ENCODE measurements around the gene AKAP9. TPM values are rescaled to one million over a fixed set of nuclear protein-coding genes. Genes with fewer than 3 reads are reported as not detected.
"Not testable (repeated sequence)": the region's sequence is repeated elsewhere in the genome, so short reads cannot be mapped to it uniquely, and the experiment has no call there.

Gene AKAP9
- total RNA-seq, 1 experiment from 2014 or later = 6.6 TPM

DNA sequence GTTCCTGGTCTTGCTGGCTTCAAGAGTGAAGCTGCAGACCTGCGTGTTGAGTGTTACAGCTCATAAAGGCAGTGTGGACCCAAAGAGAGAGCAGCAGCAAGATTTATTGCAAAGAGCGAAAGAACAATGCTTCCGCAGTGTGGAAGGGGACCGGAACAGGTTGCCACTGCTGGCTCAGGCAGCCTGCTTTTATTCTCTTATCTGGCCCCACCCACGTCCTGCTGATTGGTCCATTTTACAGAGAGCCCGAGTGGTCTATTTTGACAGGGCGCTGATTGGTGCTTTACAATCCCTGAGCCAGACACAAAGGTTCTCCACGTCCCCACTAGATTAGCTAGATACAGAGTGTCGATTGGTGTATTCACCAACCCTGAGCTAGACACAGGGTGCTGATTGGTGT lies 202.1 kb downstream of the AKAP9 start:
- not testable (repeated sequence) for DNase-seq (ENCODE audit: low read depth)

DNA sequence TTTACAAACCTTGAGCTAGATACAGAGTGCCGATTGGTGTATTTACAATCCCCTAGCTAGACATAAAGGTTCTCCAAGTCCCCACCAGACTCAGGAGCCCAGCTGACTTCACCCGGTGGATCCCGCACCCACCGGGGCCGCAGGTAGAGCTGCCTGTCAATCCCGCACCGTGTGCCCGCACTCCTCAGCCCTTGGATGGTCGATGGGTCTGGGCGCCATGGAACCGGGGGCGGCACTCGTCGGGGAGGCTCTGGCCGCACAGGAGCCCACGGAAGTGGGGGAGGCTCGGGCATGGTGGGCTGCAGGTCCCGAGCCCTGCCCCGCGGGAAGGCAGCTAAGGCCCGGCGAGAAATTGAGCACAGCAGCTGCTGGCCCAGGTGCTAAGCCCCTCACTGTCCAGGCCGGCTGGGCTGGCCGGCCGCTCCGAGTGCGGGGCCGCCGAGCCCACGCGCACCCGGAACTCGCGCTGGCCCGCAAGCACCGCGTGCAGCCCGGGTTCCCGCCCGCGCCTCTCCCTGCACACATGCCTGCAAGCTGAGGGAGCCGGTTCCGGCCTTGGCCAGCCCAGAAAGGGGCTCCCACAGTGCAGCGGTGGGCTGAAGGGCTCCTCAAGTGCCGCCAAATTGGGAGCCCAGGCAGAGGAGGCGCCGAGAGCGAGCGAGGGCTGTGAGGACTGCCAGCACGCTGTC lies 202.7 kb downstream of the AKAP9 start:
- DNase-seq (ENCODE audit: low read depth); in situ Hi-C loops (cut with HindIII; ENCODE audit: low pct_unique_long_range_greater_than_20kb, low sequenced_read_pairs): not testable (repeated sequence)

More for the DNA sequence above, 202.1 kb downstream of the AKAP9 start:
- in situ Hi-C loops (cut with HindIII; ENCODE audit: low pct_unique_long_range_greater_than_20kb, low sequenced_read_pairs) = not testable (repeated sequence)

DNA sequence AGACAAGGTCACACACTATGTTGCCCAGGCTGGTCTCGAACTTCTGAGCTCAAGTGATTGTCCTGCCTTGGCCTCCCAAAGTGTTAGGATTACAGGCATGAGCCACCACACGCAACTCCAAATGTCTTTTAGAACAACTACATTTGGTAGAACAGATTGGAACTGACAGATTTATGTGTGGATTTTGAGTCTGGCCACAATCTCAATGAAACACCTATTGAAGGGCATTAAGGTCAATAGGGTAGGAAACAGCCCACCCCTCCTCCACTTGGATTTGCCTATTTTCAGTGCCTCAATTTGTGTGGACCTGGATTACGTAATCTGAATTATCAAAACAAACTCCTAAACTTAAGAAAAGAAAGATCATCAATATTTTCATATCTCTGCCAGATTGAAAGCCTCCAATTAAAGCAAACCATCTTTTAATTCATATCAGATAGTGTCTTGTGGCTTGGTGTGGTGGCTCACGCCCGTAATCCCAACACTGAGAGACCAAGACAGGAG lies 209.1 kb downstream of the AKAP9 start:
- in situ Hi-C loops (cut with HindIII; ENCODE audit: low pct_unique_long_range_greater_than_20kb, low sequenced_read_pairs) = no loop called here
- DNase-seq (ENCODE audit: low read depth) = no peak

DNA sequence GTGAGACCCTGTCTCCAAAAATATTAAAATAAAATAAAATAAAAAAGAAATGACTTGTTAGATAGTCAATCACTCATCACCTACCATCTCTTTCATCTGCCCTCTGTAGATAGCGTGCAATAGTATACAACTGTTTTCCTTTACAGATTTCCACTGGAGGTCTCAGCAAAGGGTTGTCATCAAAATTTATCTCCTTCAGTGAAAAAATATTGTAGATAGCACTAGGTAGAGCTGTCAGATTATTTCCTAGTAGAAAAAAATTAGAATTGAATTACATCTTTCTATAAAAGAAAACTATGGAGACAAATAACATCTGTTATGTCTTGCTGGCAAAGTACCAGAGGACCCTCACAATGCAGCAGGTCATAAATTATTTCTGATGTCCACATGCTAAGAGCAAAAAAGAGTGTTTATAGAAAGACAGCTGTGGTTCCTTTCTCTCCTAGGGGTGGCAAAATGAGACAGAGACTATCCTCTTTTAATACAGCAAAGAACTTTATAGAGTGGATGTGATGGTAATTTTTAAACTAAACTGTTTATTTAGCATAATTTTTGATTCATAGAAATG lies 209.9 kb downstream of the AKAP9 start:
- in situ Hi-C loops (cut with HindIII; ENCODE audit: low pct_unique_long_range_greater_than_20kb, low sequenced_read_pairs) = no loop called here
- no peak for DNase-seq (ENCODE audit: low read depth)

DNA sequence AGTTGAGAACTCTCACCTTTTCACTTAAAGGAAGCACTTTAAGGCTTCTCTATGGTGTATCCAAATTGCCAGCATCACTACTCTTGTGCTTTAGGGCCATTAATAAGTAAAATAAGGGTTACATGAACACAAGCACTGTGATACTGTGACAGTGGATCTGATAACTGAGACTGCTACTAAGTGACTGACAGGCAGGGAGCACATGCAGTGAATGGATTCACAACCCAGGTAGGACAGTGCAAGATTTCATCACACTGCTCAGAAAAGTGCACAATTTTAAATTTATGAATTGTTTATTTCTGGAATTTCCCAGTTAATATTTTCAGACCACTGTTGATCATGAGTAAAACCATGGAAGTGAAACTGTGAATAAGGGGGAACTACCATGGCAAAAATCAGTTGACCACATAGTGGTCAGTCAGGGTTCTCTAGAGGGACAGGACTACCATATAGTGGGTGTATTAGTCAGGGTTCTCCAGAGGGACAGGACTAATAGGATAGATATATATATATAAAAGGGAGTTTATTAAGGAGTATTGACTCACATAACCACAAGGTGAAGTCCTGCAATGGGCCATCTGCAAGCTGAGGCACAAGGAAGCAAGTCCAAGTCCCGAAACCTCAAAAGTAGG lies 214.6 kb downstream of the AKAP9 start:
- in situ Hi-C loops (cut with HindIII; ENCODE audit: low pct_unique_long_range_greater_than_20kb, low sequenced_read_pairs) = no loop called here
- no peak for DNase-seq (ENCODE audit: low read depth)

DNA sequence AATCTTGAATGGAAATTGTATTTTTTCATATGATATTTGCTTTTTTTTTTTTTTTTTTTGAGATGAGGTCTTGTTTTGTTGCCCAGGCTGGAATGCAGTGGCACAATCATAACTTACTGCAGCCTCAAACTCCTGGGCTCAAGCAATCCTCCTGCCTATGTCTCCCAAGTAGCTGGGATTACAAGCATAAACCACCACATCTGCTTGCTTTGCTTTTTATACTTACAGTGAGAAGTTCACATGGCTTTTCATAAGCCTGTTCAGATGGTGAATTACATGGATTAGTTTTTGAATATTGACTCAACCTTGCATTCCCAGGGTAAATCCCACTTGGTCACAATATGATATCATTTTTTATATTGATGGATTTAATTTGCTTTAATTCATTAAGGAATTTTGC lies 216.3 kb downstream of the AKAP9 start:
- DNase-seq (ENCODE audit: low read depth) = no peak
- in situ Hi-C loops (cut with HindIII; ENCODE audit: low pct_unique_long_range_greater_than_20kb, low sequenced_read_pairs) = no loop called here

DNA sequence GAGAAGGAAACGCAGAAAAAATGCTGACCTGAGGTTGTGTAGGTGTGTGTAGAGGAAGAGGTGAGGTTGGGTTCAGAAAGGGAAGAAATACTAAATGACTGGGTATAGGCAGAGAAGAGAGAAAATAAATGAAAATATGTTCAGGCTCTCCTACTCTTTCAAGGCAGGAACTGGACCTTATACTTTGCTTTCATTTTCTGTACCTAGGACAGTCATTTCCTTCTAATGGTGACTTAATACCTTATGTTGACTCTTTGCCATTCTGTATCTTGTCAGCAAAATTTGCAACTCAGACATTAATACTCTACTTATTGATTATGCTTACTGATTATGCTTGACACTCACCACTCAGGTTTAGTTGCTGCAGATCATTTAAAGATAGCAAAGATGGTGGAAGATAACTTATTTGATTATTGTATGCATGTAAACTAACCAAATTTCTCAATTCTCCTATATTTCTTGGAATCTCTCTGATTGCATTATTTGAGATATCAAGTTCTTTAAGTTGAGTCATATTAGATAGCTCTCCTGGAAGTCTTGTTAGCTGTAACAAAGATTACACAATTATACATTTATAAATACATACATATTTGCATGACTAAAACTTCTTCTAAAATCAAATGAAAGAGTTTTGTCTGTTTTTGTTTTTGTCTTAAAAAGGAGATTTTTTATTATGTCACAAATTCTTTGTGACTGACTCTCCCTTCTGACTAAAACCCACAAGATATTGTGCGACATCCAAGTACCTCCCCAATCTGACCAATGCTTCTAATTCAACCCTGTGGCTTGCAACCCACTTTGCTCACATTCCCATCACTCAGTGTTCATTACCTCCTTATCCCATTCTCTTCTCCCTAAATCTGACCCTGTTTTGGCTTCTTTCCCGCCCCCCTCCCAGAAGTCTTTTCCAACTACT lies 218.3 kb downstream of the AKAP9 start:
- no peak for DNase-seq (ENCODE audit: low read depth)
- in situ Hi-C loops (cut with HindIII; ENCODE audit: low pct_unique_long_range_greater_than_20kb, low sequenced_read_pairs) = no loop called here

Other genes with a start within 250 kb of the AKAP9 start
- gene MTERF1, start 60.2 kb upstream of the AKAP9 start, total RNA-seq (2014; rRNA removed; shearing (Covaris generic); ENCODE audit: low replicate concordance) = 7.4 and 10.2 TPM in 2 replicates
- gene CYP51A1, start 193.6 kb downstream of the AKAP9 start, total RNA-seq (2014; rRNA removed; shearing (Covaris generic); ENCODE audit: low replicate concordance) = 44.3 and 53.8 TPM in 2 replicates
- not detected in 2 replicates for gene LRRD1, start 238.3 kb downstream of the AKAP9 start, total RNA-seq (2014; rRNA removed; shearing (Covaris generic); ENCODE audit: low replicate concordance)

Data from Caki2 (cell line).